OCI-LY3 (cell line): ENCODE data around the gene IDH2.
"Not testable (repeated sequence)": the region's sequence is repeated elsewhere in the genome, so short reads cannot be mapped to it uniquely, and the experiment has no call there.

Source experiments
- H2AFZ ChIP-seq: fragments of 200-600, 300-600 bp; shearing (Covaris generic); 2 replicates; pipeline ENCODE4 v1.6.0; 2014; ENCODE audit warnings: antibody characterized with exemption, low read depth, low read length
- H3K27ac ChIP-seq: fragments of 200-600, 300-600 bp; sonication (generic); 2 replicates; pipeline ENCODE4 v1.5.1; 2014; ENCODE audit warnings: mild to moderate bottlenecking, low read length, moderate library complexity, mixed read lengths
- H3K27me3 ChIP-seq: fragments of 200-600, 300-600 bp; sonication (generic); 2 replicates; pipeline ENCODE4 v1.6.1; 2014; ENCODE audit warnings: low read depth, low read length, mixed read lengths
- H3K36me3 ChIP-seq: fragments of 200-600, 300-600 bp; sonication (generic); replicated peaks from 2 replicates; pipeline ENCODE3; 2014; ENCODE audit warnings: low read depth, low read length, mixed read lengths
- H3K4me1 ChIP-seq: fragments of 300-600, 200-600 bp; sonication (generic); 2 replicates; pipeline ENCODE4 v1.6.1; 2014; ENCODE audit warnings: low read length, mixed read lengths
- H3K4me2 ChIP-seq: fragments of 200-600, 300-600 bp; sonication (generic); 2 replicates; pipeline ENCODE4 v1.6.1; 2014; ENCODE audit warnings: low read length, mixed read lengths
- H3K4me3 ChIP-seq: fragments of 300-600, 200-600 bp; sonication (generic); 2 replicates; pipeline ENCODE4 v1.5.1; 2014; ENCODE audit warnings: antibody characterized with exemption, mild to moderate bottlenecking, low read length, moderate library complexity
- H3K79me2 ChIP-seq: fragments of 300-600, 200-600 bp; shearing (Covaris generic); 2 replicates; pipeline ENCODE4 v1.6.1; 2014; ENCODE audit warnings: mild to moderate bottlenecking, low read length, mixed read lengths
- H3K9ac ChIP-seq: fragments of 300-600, 200-600 bp; shearing (Covaris generic); 2 replicates; pipeline ENCODE4 v1.6.0; 2014; ENCODE audit warnings: mild to moderate bottlenecking, low read length, moderate library complexity
- H3K9me3 ChIP-seq: fragments of 200-600, 300-600 bp; shearing (Covaris generic); 2 replicates; pipeline ENCODE4 v1.6.1; 2014; ENCODE audit warnings: low read length, mixed read lengths; ENCODE audit not compliant: insufficient read depth
- H4K20me1 ChIP-seq: fragments of 200-600, 300-600 bp; sonication (generic); 2 replicates; pipeline ENCODE4 v1.6.1; 2016; ENCODE audit warnings: low read length, mixed read lengths; ENCODE audit not compliant: insufficient read depth
- CTCF ChIP-seq: fragments of 200-600, 300-600 bp; sonication (generic); IDR thresholded peaks from 2 replicates; pipeline ENCODE4 v1.5.1; 2014; ENCODE audit warnings: antibody characterized with exemption, low read length, low read depth
- EZH2phosphoT487 ChIP-seq: fragments of 200-600 bp; shearing (Covaris generic); IDR thresholded peaks from 2 replicates; pipeline ENCODE4 v1.6.1; 2018; ENCODE audit warnings: antibody characterized with exemption, mixed run types, low read depth

Gene IDH2

DNA sequence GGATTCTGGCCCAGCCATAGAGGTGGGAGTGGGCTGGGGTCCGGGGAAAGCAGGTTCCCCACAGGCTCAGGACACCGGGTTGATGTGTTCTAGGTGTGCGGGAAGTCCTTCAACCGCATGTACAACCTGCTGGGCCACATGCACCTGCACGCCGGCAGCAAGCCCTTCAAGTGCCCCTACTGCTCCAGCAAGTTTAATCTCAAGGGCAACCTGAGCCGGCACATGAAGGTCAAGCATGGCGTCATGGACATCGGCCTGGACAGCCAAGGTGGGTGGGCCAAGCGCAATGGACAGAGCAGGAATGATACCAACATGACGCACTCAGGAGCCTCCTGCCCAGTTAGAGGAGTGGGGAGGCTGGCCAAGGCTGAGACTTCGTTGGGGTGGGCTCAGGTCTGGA, 28.2 kb downstream of the IDH2 start:
- H3K27ac ChIP-seq, result no peak overlapping the region
- H3K4me2 ChIP-seq, result no peak overlapping the region
- TF ChIP-seq EZH2phosphoT487 (no peak), CTCF (no peak)

GRCh38 chr15:90072978-90073640, 29.2 kb downstream of the IDH2 start:
- no peak overlapping the region for H3K4me2 ChIP-seq
- H3K4me3 ChIP-seq, result no peak overlapping the region
- H3K27ac ChIP-seq, result no peak overlapping the region
- no peak overlapping the region for H2AFZ ChIP-seq
- peaks cover 68% of the 10 kb centered on the region for H3K36me3 ChIP-seq
- TF ChIP-seq CTCF (no peak), EZH2phosphoT487 (no peak)
- H4K20me1 ChIP-seq, result no peaks in the 10 kb centered on the region
- H3K9ac ChIP-seq, result no peak overlapping the region
- no peaks in the 10 kb centered on the region for H3K9me3 ChIP-seq
- no peaks in the 10 kb centered on the region for H3K27me3 ChIP-seq
- H3K79me2 ChIP-seq, result peaks cover 43% of the 10 kb centered on the region
- peaks cover 22% of the 10 kb centered on the region for H3K4me1 ChIP-seq

More for the DNA sequence above, 28.2 kb downstream of the IDH2 start:
- no peaks in the 10 kb centered on the region for H3K27me3 ChIP-seq
- peaks cover 71% of the 10 kb centered on the region for H3K36me3 ChIP-seq
- H3K4me3 ChIP-seq, result no peak overlapping the region
- H3K79me2 ChIP-seq, result peaks cover 38% of the 10 kb centered on the region
- no peaks in the 10 kb centered on the region for H4K20me1 ChIP-seq
- H3K9ac ChIP-seq, result no peak overlapping the region
- no peak overlapping the region for H2AFZ ChIP-seq
- H3K9me3 ChIP-seq, result no peaks in the 10 kb centered on the region
- peaks cover 22% of the 10 kb centered on the region for H3K4me1 ChIP-seq

GRCh38 chr15:90071220-90071807, 31.0 kb downstream of the IDH2 start:
- peaks cover 69% of the 10 kb centered on the region for H3K36me3 ChIP-seq
- peak overlapping the region; percentile 52 for H3K27ac ChIP-seq
- H3K4me1 ChIP-seq, result peaks cover 22% of the 10 kb centered on the region
- no peak overlapping the region for H3K4me3 ChIP-seq
- H3K4me2 ChIP-seq, result no peak overlapping the region
- no peaks in the 10 kb centered on the region for H4K20me1 ChIP-seq
- no peaks in the 10 kb centered on the region for H3K9me3 ChIP-seq
- H3K27me3 ChIP-seq, result no peaks in the 10 kb centered on the region
- peaks cover 55% of the 10 kb centered on the region for H3K79me2 ChIP-seq
- no peak overlapping the region for H3K9ac ChIP-seq
- peak; percentile 91 for TF ChIP-seq CTCF
- no peak for TF ChIP-seq EZH2phosphoT487
- no peak overlapping the region for H2AFZ ChIP-seq

DNA sequence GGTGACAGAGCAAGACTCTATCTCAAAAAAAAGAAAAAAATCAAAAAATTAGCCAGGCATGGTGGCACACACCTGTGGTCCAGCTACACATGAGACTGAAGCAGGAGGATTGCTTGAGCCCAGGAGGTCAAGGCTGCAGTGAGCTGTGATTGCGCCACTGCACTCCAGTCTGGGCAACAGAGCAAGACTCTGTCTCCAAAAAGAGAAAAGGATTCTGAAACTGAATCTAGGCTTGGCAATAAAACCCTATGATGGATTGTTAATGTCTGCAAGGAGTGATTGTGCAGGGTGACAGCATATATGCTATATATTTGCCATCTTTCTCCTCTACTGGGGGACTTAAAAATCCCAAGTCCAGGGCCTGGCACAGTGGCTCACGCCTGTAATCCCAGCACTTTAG, 31.6 kb downstream of the IDH2 start:
- H3K27me3 ChIP-seq, H3K4me2 ChIP-seq, H2AFZ ChIP-seq, H3K4me3 ChIP-seq, H3K9ac ChIP-seq, H3K9me3 ChIP-seq, H4K20me1 ChIP-seq: not testable (repeated sequence)
- H3K36me3 ChIP-seq, result peaks cover 62% of the 10 kb centered on the region
- H3K79me2 ChIP-seq, result peaks cover 59% of the 10 kb centered on the region
- peak overlapping the region; percentile 52 for H3K27ac ChIP-seq
- peaks cover 22% of the 10 kb centered on the region for H3K4me1 ChIP-seq
